Mesenteric fat pad (tissue), 1 donor: ENCODE data around the gene SRSF9. TPM values are rescaled to one million over a fixed set of nuclear protein-coding genes. Genes with fewer than 3 reads are reported as not detected.
A peak's percentile ranks its signal among the peaks of the same experiment; 100 is the strongest.
"Not testable (repeated sequence)": the region's sequence is repeated elsewhere in the genome, so short reads cannot be mapped to it uniquely, and the experiment has no call there.

Experiments used
- DNase-seq: peaks from one replicate; pipeline ENCODE4 v3.0.0-alpha.2; 2020; ENCODE audit warnings: low spot score
- long read RNA-seq: library from polyadenylated mRNA; unstranded; transcript quantifications from one replicate; pipeline ENCODE4 v2.0.0, GENCODE V29; 2020
- total RNA-seq: library from RNA; stranded (reverse); fragmentation: NEBNext Ultra II Directional; extraction: Animal tissue kit (Norgen Biotek cat#: 25700); gene quantifications from one replicate; pipeline ENCODE4 v1.2.1, GENCODE V29; 2021
- donor health status: DM: yes; HTN: yes; CAD: no.

Gene SRSF9
- total RNA-seq = 120 TPM
- long read RNA-seq, transcript SRSF9-201 (4 exons, 1,201 nt) = major isoform, 11 of 13 reads
- long read RNA-seq, partial matches to known transcripts = 0 of 13 reads
- long read RNA-seq, other reads (novel, unspliced or antisense) = 1 of 13 reads

DNA sequence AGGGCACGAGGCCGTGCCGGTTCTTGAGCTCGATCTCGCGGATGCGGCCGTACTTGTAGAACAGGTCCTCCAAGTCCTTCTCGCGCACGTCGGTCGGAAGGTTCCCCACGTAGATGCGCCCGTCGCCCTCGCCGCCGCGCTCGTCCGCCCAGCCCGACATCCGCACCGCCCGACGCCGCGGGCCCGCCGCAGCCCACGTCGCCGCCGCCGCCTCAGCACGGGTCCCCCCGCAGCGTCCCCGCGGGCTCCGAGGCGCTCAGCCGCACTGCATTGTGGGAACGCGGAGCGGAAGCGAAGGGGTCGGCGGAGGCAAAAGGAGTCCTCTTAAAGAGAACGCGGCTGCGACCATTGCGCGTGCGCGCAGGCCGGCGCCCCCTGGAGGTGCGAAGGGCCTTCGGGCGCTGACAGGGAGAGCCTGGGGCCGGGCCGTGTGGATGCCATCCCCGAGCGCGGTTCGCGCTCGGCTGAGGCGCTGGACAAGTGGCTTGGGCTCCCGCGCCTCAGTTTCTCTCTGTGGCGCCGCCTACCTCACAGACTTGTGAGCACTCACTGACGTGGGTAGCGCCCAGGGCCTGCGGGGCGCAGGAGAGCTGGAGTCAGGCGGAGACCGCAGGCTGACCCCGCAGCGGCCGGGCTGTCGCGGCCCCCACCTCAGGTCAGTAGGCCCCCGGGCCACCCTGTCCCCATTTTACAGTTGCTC is at the start of gene SRSF9:
Gene SRSF9, minus strand, starts transcription at position 299 of the 700 bp plus-strand sequence. Its CDS starts 139 bp downstream, at position 160.
- peak; percentile 99 for DNase-seq

DNA sequence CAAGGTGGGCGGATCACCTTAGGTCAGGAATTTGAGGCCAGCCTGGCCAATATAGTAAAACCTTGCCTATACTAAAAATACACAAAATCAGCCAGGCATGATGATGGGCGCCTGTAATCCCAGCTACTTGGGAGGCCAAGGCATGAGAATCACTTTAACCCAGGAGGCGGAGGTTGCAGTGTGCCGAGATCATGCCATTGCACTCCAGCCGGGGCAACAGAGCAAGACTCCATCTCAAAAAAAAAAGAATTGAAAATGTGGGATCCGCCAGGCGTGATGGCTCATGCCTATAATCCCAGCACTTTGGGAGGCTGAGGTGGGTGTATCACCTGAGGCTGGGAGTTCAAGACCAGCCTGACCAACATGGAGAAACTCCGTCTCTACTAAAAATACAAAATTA is 49.8 kb upstream of the SRSF9 start:
- not testable (repeated sequence) for DNase-seq

- DNase-seq = no peak
Observed at GRCh38 chr12:120515496-120515895, 45.9 kb upstream of the SRSF9 start.

- no peak for DNase-seq
Observed at GRCh38 chr12:120514002-120514401, 44.5 kb upstream of the SRSF9 start.

DNA sequence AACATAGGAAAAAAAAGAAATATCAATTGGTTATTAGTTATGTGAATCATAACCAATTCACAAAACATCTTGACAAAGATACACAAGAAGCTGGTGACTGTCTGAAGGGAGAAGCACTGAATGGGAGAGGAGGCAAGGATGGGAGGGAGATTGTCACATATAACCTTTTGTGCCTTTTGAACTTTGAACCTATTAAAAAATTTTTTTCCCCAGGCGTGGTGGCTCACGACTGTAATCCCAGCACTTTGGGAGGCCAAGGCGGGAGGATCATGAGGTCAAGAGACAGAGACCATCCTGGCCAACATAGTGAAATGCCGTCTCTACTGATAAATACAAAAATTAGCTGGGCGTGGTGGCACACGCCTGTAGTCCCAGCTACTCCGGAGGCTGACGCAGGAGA is 39.0 kb upstream of the SRSF9 start:
- no peak for DNase-seq

GRCh38 chr12:120504587-120504986 is 35.0 kb upstream of the SRSF9 start:
- DNase-seq = no peak

GRCh38 chr12:120500581-120500980 is 31.0 kb upstream of the SRSF9 start:
- no peak for DNase-seq

- no peak for DNase-seq
Observed at GRCh38 chr12:120498870-120499515, 29.4 kb upstream of the SRSF9 start.

GRCh38 chr12:120497524-120498150 is 28.1 kb upstream of the SRSF9 start:
- DNase-seq = no peak

DNA sequence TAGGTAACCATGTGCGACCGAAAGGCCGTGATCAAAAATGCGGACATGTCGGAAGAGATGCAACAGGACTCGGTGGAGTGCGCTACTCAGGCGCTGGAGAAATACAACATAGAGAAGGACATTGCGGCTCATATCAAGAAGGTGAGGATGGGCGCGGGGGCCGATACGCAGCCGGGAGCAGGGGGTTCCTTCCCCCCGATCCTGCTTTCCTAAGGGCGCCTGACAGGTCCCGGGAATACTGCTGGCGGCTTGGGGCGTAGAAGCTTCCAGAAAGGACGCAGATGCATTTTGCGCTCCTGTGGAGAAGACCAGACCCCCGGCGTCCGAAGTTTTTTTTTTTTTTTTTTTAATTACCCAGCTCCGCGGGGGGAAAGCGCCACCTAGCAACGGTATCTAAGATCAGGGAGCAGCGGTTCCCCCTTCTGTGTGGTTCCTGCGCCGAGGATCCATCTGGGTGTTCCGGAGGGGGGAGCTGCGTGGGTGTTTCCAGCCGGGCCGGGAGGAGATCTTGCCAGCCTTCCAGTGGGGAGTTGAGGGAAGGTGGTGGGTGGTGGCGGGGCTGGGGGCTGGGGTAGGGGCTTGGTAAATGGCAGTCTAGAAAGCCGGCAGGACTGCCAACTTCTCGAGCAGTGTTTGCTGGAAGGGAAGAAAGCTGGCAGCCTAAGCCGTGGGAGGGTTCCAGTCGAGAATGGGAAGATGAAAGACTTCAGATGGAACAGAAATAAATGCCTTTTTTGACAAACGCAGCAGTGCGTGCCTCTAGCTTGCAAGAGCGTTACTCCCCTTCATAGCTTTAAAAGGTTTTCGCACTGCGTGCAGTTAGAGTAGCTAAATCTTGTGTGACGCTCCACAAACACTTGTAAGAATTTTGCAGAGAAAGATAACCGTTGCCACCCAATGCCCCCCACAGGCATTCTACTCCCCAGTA is 27.1 kb upstream of the SRSF9 start:
- no peak for DNase-seq

GRCh38 chr12:120495731-120496412 is 26.3 kb upstream of the SRSF9 start, which contains the start of gene DYNLL1:
Gene DYNLL1 (plus strand): TSS chr12:120496113. CDS start chr12:120496422, 309 bp downstream.
- DNase-seq = peak; percentile 99

DNA sequence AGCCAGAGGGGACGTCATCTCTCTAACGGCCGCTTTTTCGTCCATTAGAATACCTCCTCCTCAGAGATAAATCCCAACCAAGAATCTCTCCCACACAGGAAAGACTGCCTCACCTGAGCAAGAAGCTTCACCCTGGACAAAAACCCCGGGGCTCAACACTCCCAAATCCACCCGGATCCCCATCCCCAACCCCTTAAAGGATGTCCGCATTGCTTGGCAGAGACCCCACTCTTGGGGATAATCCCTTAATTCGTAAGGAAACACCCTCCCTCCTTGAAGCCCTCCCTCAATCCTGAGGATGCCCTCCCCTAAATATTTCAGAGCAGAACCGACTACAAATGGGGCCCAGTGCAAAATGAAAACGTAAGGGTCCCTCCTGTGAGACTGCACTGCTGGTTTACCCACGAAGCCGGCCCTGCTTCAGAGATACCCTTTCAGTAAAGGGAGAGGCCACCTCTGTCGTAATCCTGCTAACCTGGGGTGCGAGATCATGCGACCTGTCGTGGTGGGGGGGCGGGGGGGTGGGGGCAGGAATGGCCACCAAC is 25.7 kb upstream of the SRSF9 start:
- no peak for DNase-seq

DNA sequence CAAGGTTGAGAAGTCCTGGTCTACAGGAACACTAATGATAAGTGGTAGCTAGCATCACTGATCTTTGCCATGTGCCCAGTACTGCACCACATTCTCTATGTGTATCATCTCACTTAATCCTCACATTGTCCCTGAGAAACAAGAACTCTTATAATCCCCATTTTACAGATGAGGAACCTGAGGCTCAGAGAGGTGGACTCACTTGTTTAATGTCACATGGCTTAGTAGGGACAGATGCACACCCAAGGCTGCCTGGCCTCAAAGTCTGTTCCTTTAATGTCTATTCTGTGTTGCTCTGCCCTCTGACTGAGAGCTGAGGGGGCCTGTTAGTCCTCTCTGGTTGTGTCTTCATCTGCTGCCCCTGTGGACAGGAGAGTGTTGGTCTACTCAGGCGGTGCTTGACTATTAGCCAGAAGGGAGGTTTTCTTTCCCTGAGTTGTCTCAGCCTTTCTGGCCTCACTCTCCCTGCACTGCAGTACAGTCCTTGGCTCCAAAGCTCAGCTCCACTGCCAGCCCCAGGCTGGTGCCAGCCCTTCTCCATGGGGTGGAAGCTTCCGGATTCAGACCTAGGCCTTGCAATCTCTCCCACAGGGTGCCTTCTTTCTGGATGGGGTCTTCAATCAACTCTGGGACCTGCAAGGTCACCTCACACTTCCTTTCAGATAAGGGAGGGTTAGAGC is 21.4 kb upstream of the SRSF9 start:
- DNase-seq = no peak

DNA sequence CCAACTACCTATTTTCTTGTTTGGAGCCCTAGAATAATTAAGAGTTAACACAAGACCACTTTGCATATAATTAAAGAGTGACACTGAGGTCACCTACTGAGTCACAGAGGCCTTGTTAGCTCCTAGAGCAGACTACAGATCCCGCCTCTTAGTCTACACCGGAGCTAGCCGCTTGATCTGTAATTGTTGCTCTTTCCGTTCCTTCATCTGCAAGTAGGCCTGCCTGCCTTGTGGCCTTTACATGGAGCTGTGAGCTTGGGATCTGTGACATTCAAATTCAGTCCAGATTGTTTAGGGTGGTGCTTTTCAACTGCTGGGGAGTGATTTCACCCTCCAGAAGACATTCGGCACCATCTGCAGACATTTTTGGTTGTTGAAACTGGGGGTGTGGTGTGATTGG is 20.8 kb upstream of the SRSF9 start:
- no peak for DNase-seq

- no peak for DNase-seq
Observed at GRCh38 chr12:120489018-120489417, 19.5 kb upstream of the SRSF9 start.

DNA sequence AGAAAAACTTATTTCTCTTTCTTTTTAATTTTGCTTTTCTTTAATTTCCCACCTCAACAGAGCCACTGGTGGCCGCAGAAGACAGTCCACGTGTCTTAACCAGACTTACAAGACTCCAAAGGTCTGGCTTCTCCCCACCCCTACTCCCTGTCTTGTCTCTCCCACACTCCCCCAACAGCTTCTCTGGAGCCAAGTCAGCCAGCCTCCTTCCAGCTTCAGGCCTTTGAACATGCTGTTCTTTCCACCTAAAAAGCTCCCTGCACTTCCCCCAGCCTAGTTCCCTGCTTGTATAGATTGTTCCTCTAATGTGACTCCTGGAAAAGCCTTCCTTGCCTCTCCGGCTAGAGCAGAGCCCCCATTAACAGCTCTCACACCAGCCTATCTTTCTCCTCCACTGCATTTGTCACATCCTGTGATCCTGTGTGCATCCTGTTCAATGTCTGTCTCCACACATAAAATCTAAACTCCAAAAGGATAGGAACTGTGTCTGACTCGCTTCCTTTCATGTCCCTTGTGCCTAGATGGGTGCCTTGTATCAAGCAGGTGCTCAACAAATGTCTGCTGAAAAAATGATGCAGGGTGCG is 18.6 kb upstream of the SRSF9 start:
- DNase-seq = no peak

GRCh38 chr12:120487552-120487951 is 18.0 kb upstream of the SRSF9 start:
- not testable (repeated sequence) for DNase-seq

DNA sequence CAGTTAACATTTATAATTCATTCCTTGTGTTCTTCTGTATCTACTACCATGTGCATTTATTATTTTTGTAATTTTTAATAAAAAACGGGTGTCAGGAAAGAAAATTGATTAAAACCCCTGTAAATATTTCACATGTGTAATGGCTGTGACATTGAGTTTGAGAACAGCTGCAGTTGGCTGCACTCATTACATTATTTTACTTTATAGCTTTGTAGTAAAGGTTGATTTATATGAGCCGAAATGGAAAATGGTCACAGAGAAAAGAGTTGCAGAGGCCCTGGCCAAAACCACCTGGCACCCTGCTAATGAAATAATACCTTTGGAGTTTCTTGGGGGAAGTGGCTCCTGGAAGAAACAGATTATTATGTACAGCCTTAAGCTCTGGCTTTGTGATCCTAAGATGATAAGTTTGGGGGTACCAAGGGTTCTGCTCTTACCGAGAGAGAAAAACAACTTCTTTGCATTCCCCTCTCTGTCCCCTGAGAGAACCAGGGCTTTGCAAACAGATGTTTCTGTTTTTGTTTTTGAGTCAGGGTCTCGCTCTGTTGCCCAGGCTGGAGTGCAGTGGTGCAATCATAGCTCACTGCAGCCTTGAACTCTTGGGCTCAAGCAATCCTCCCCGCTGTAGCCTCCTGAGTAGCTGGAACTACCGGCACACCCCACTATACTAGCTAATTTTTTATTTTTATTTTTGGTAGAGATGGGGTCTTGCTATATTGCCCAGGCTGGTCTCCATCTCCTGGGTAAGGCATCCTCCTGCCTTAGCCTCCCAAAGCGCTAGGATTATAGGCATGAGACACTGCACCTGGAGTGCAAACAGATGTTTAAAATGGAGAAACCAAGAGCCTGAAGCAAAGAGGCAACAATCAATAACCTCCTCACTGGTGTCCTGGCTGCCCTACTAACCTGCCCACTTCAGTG is 16.7 kb upstream of the SRSF9 start:
- no peak for DNase-seq
